Measurements from ENCODE around the gene IPO9. TPM values are rescaled to one million over a fixed set of nuclear protein-coding genes. Genes with fewer than 3 reads are reported as not detected.
A peak's percentile ranks its signal among the peaks of the same experiment; 100 is the strongest.

IPO9 gene
- polyA plus RNA-seq, 1 experiment: 55.5 TPM

DNA sequence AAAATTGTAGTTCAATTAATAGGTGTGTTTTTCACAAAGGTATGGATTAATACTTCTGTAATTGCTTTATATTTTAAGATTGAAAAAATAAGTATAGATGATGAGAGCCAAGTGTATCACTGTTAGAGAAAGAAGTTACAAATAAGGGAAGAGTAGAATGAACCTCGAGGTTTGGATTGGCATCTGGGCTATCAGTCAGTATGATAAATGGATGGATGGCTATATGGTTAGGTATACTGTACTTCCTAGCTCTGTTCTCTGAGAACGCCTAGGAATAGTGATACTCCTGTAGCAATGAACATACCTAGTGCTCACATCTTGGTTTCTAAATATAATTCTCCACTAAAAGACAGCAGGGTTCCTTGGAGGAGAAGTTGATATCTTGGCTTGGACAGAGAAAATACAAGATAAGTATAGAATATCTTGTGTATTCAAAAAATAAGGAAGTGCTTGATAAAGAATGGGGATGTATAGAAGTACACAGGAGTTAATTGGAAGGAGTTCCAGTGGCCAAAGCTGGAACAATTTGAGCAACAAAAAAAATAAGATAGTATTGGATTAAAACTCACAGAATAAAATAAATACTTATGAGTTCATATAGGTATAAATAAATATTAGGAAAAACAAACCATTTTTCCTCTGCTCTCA is 12.4 kb downstream of the IPO9 start:
- no peak for DNase-seq (ENCODE audit: low read depth, low spot score)
- ChIA-PET POLR2A (no interaction called here), CTCF (interaction anchor here (1.1 to 1.9 kb wide), 3 partner anchors 12 to 36 kb away, joined by 3 to 6 read pairs (median 5); partner anchors contain the start of gene IPO9)
- Histone ChIP-seq H3K4me3 (ENCODE audit: low read depth, low read length) (no peak overlapping the region), H3K27ac (ENCODE audit: low read depth, low read length) (no peak overlapping the region), H3K9me3 (ENCODE audit: control insufficient read depth, insufficient read depth, low read length) (no peaks in the 10 kb centered on the region), H3K27me3 (ENCODE audit: control insufficient read depth, insufficient read depth, low read length) (no peaks in the 10 kb centered on the region)
- TF ChIP-seq, protein P1, sequence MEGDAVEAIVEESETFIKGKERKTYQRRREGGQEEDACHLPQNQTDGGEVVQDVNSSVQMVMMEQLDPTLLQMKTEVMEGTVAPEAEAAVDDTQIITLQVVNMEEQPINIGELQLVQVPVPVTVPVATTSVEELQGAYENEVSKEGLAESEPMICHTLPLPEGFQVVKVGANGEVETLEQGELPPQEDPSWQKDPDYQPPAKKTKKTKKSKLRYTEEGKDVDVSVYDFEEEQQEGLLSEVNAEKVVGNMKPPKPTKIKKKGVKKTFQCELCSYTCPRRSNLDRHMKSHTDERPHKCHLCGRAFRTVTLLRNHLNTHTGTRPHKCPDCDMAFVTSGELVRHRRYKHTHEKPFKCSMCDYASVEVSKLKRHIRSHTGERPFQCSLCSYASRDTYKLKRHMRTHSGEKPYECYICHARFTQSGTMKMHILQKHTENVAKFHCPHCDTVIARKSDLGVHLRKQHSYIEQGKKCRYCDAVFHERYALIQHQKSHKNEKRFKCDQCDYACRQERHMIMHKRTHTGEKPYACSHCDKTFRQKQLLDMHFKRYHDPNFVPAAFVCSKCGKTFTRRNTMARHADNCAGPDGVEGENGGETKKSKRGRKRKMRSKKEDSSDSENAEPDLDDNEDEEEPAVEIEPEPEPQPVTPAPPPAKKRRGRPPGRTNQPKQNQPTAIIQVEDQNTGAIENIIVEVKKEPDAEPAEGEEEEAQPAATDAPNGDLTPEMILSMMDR (IDR thresholded peaks at IDR 0.05; ENCODE audit: low read depth, low read length): no peak

- Histone ChIP-seq H3K4me3 (ENCODE audit: low read depth, low read length) (no peak overlapping the region), H3K27me3 (ENCODE audit: control insufficient read depth, insufficient read depth, low read length) (no peaks in the 10 kb centered on the region), H3K9me3 (ENCODE audit: control insufficient read depth, insufficient read depth, low read length) (no peaks in the 10 kb centered on the region), H3K27ac (ENCODE audit: low read depth, low read length) (no peak overlapping the region)
- ChIA-PET POLR2A (no interaction called here), CTCF (interaction anchor here (1.4 kb wide), 1 partner anchor 13 kb away, joined by 5 read pairs; no protein-coding TSS in a partner anchor)
- DNase-seq (ENCODE audit: low read depth, low spot score): no peak
- TF ChIP-seq, protein P1 (IDR thresholded peaks at IDR 0.05; ENCODE audit: low read depth, low read length): no peak
These were observed 13.6 kb downstream of the IPO9 start for GRCh38 chr1:201842472-201843027.

DNA sequence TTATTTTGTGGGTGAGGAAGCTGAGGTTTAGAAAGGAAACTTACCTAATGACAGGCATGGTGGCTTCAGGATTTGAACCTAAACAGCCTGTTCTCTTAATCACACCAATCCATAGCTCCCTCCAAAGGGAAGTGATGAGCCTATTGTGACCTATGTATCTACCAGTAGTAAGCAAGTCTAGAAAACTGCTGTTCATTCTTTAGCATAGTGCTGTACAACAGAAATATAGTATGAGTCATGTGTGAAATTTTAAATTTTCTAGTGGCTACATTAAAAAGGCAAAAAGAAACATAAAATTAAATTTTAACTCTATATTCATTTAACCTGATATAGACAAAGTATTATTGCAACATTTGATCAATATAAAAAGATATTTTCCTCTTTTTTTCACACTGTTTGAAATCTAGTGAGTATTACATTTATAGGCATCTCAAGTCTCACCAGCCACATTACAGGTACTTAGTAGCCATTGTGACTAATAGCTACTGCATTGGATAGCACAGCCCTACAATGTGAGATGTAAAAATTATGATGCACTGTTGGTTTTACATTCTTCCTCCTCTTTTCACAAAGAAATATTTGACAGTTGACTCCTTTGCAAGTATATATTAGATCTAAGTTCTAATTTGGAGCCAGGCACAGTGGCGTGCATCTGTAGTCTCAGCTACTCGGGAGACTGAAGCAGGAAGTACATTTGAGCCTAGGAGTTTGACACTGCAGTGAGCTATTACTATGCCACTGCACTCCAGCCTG is 16.6 kb downstream of the IPO9 start:
- Histone ChIP-seq H3K27ac (ENCODE audit: low read depth, low read length) (peak overlapping the region; percentile 59), H3K27me3 (ENCODE audit: control insufficient read depth, insufficient read depth, low read length) (no peaks in the 10 kb centered on the region), H3K9me3 (ENCODE audit: control insufficient read depth, insufficient read depth, low read length) (no peaks in the 10 kb centered on the region), H3K4me3 (ENCODE audit: low read depth, low read length) (no peak overlapping the region)
- DNase-seq (ENCODE audit: low read depth, low spot score): no peak
- TF ChIP-seq, protein P1 (IDR thresholded peaks at IDR 0.05; ENCODE audit: low read depth, low read length): no peak
- ChIA-PET CTCF (interaction anchor here (1.0 to 2.4 kb wide), 5 partner anchors 16 to 155 kb away, joined by 3 to 8 read pairs (median 4); partner anchors contain the start of gene IPO9), POLR2A (no interaction called here)

DNA sequence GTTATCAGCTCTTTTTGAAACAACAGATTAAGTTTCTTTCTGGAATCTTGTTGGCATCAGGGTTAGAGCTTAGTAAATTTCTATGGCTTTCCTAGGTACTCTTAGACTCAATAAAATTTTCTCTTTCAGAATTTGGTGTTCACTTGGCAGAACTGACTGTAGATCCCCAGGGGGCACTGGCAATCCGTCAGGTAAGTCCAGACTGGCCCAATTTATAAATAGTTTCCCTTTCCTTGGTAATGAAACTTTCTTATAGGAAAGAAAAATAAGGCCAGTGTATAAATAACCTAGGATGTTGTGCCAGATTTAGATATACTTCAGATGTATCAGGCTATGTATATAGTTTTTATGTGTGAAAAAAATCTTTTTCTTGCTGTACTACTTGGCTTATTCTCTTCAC is 18.2 kb downstream of the IPO9 start:
- Histone ChIP-seq H3K9me3 (ENCODE audit: control insufficient read depth, insufficient read depth, low read length) (no peaks in the 10 kb centered on the region), H3K27me3 (ENCODE audit: control insufficient read depth, insufficient read depth, low read length) (no peaks in the 10 kb centered on the region), H3K27ac (ENCODE audit: low read depth, low read length) (no peak overlapping the region), H3K4me3 (ENCODE audit: low read depth, low read length) (no peak overlapping the region)
- no peak for DNase-seq (ENCODE audit: low read depth, low spot score)
- TF ChIP-seq, protein P1 (IDR thresholded peaks at IDR 0.05; ENCODE audit: low read depth, low read length): no peak
- POLR2A ChIA-PET: no interaction called here
- CTCF ChIA-PET: interaction anchor here (0.6 to 1.9 kb wide), 5 partner anchors 13 to 138 kb away, joined by 3 to 6 read pairs (median 4); partner anchors contain the start of gene IPO9

Measured in AG04450 (cell line).